H1 (cell line): ENCODE results near the gene DNAJA3. TPM values are rescaled to one million over a fixed set of nuclear protein-coding genes. Genes with fewer than 3 reads are reported as not detected.

Source experiments
- BACH1 ChIP-seq: IDR thresholded peaks from 2 replicates; pipeline ENCODE4 v1.6.1; 2012; ENCODE audit warnings: low read length, improper control_type of control experiment
- BRCA1 ChIP-seq: IDR thresholded peaks from 2 replicates; pipeline ENCODE4 v1.6.1; 2012; ENCODE audit warnings: low read depth, low read length, improper control_type of control experiment
- CTBP2 ChIP-seq: IDR thresholded peaks from 2 replicates; pipeline ENCODE4 v1.7.0; 2011; ENCODE audit warnings: borderline replicate concordance, mild to moderate bottlenecking, moderate library complexity, mixed read lengths, low read length; ENCODE audit not compliant: insufficient read depth, insufficient read length
- GABPA ChIP-seq: IDR thresholded peaks from 2 replicates; pipeline ENCODE4 v1.6.1; 2011; ENCODE audit warnings: mild to moderate bottlenecking, low read length, moderate library complexity, borderline replicate concordance; ENCODE audit not compliant: insufficient read depth
- JUND ChIP-seq: IDR thresholded peaks from 2 replicates; pipeline ENCODE4 v1.6.1; 2011; ENCODE audit warnings: mild to moderate bottlenecking, improper control_type of control experiment, low read length
- TBP ChIP-seq: IDR thresholded peaks from 2 replicates; pipeline ENCODE4 v1.6.1; 2011; ENCODE audit warnings: low read depth, low read length, improper control_type of control experiment
- TCF12 ChIP-seq: IDR thresholded peaks from 2 replicates; pipeline ENCODE4 v1.6.1; 2011; ENCODE audit warnings: low read depth, mild to moderate bottlenecking, low read length
- polyA plus RNA-seq, 7 experiments: library from polyadenylated mRNA; depleted of rRNA in 3 of 7; stranded (reverse) in 5 of 7; unstranded in 2 of 7; fragments of >200 nt in 5 of 7; fragments of 200-250 nt in 2 of 7; gene quantifications; 1 replicate in 5 of 7; 2 replicates in 1 of 7; 4 replicates in 1 of 7; pipeline versions ENCODE4 v1.2.1 to v1.2.3, GENCODE V29; 2011 to 2013; ENCODE audit warnings: missing spikeins in 2 of 7, mixed read lengths in 2 of 7
- total RNA-seq: library from RNA; stranded (reverse); fragmentation: NEBNext Ultra II Directional; extraction: Animal tissue kit (Norgen Biotek cat#: 25700); gene quantifications from 2 replicates; pipeline ENCODE4 v1.2.1, GENCODE V29; 2021
- TF ChIP-seq, protein P1 (sequence below): fragments of 300-600 bp; sonication (generic); IDR thresholded peaks from 2 replicates; pipeline ENCODE4 v1.7.1; 2012; ENCODE audit warnings: low read length, moderate library complexity, mild to moderate bottlenecking, inconsistent platforms; ENCODE audit not compliant: insufficient replicate concordance
- TF ChIP-seq, protein P2 (sequence below): IDR thresholded peaks from 2 replicates; pipeline ENCODE4 v1.6.1; 2012; ENCODE audit warnings: inconsistent platforms

The DNAJA3 gene
- total and polyA plus RNA-seq, 2 of the 8 experiments (the other 6 are each of a cell fraction or from before 2014, with no cell fraction given) = 37.3 to 59.1 TPM

DNA sequence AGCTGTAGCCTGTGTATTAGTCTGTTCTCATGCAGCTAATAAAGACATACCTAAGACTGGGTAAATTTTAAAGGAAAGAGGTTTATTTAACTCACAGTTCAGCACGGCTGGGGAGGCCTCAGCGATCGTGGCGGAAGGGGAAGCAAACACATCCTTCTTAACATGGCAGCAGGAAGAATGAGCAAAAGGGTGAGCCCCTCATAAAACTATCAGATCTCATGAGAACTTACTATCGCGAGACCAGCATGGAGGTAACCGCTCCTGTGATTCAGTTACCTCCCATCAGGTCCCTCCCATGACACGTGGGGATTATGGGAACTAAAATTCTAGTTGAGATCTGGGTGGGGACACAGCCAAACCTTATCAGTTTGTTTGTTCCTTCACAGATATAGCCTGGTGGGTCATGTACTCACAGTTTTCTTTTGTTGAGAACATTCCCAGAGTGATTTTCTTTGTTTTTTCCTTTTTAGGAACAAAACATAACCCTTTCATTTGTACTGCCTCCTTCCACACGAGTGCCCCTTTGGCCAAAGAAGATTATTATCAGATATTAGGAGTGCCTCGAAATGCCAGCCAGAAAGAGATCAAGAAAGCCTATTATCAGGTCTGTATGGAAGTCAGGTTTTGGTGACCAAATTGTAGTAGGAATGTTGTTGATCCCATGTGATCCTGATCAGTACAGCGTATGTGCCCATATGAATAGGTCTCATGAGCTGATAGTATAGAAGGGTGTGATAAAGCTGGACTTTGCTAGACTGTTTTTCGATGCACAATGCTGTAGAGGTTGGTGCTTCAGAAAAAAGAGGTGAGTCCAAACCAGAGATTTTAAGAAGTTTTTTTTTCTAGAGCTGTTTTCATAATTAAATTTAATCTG lies 8.5 kb downstream of the DNAJA3 start (continued):
- TF ChIP-seq, protein P1, sequence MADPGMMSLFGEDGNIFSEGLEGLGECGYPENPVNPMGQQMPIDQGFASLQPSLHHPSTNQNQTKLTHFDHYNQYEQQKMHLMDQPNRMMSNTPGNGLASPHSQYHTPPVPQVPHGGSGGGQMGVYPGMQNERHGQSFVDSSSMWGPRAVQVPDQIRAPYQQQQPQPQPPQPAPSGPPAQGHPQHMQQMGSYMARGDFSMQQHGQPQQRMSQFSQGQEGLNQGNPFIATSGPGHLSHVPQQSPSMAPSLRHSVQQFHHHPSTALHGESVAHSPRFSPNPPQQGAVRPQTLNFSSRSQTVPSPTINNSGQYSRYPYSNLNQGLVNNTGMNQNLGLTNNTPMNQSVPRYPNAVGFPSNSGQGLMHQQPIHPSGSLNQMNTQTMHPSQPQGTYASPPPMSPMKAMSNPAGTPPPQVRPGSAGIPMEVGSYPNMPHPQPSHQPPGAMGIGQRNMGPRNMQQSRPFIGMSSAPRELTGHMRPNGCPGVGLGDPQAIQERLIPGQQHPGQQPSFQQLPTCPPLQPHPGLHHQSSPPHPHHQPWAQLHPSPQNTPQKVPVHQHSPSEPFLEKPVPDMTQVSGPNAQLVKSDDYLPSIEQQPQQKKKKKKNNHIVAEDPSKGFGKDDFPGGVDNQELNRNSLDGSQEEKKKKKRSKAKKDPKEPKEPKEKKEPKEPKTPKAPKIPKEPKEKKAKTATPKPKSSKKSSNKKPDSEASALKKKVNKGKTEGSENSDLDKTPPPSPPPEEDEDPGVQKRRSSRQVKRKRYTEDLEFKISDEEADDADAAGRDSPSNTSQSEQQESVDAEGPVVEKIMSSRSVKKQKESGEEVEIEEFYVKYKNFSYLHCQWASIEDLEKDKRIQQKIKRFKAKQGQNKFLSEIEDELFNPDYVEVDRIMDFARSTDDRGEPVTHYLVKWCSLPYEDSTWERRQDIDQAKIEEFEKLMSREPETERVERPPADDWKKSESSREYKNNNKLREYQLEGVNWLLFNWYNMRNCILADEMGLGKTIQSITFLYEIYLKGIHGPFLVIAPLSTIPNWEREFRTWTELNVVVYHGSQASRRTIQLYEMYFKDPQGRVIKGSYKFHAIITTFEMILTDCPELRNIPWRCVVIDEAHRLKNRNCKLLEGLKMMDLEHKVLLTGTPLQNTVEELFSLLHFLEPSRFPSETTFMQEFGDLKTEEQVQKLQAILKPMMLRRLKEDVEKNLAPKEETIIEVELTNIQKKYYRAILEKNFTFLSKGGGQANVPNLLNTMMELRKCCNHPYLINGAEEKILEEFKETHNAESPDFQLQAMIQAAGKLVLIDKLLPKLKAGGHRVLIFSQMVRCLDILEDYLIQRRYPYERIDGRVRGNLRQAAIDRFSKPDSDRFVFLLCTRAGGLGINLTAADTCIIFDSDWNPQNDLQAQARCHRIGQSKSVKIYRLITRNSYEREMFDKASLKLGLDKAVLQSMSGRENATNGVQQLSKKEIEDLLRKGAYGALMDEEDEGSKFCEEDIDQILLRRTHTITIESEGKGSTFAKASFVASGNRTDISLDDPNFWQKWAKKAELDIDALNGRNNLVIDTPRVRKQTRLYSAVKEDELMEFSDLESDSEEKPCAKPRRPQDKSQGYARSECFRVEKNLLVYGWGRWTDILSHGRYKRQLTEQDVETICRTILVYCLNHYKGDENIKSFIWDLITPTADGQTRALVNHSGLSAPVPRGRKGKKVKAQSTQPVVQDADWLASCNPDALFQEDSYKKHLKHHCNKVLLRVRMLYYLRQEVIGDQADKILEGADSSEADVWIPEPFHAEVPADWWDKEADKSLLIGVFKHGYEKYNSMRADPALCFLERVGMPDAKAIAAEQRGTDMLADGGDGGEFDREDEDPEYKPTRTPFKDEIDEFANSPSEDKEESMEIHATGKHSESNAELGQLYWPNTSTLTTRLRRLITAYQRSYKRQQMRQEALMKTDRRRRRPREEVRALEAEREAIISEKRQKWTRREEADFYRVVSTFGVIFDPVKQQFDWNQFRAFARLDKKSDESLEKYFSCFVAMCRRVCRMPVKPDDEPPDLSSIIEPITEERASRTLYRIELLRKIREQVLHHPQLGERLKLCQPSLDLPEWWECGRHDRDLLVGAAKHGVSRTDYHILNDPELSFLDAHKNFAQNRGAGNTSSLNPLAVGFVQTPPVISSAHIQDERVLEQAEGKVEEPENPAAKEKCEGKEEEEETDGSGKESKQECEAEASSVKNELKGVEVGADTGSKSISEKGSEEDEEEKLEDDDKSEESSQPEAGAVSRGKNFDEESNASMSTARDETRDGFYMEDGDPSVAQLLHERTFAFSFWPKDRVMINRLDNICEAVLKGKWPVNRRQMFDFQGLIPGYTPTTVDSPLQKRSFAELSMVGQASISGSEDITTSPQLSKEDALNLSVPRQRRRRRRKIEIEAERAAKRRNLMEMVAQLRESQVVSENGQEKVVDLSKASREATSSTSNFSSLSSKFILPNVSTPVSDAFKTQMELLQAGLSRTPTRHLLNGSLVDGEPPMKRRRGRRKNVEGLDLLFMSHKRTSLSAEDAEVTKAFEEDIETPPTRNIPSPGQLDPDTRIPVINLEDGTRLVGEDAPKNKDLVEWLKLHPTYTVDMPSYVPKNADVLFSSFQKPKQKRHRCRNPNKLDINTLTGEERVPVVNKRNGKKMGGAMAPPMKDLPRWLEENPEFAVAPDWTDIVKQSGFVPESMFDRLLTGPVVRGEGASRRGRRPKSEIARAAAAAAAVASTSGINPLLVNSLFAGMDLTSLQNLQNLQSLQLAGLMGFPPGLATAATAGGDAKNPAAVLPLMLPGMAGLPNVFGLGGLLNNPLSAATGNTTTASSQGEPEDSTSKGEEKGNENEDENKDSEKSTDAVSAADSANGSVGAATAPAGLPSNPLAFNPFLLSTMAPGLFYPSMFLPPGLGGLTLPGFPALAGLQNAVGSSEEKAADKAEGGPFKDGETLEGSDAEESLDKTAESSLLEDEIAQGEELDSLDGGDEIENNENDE = no peak
- TF ChIP-seq TBP (no peak), BRCA1 (no peak), JUND (no peak), BACH1 (no peak), CTBP2 (no peak), GABPA (no peak), TCF12 (no peak)
- TF ChIP-seq, protein P2, sequence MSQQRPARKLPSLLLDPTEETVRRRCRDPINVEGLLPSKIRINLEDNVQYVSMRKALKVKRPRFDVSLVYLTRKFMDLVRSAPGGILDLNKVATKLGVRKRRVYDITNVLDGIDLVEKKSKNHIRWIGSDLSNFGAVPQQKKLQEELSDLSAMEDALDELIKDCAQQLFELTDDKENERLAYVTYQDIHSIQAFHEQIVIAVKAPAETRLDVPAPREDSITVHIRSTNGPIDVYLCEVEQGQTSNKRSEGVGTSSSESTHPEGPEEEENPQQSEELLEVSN = no peak
